GM20431 (cell line): ENCODE measurements around the gene POLR2B.
"Not testable (repeated sequence)": the region's sequence is repeated elsewhere in the genome, so short reads cannot be mapped to it uniquely, and the experiment has no call there.

Source experiments
- in situ Hi-C: fragments of 300-500 bp; cut with MseI, MboI; formaldehyde crosslinking; loops from one replicate; pipeline ENCODE4 v1.15.0; 2020; ENCODE audit warnings: low sequenced_read_pairs; ENCODE audit not compliant: unreplicated experiment

The POLR2B gene

GRCh38 chr4:56981795-56982201, 3.1 kb downstream of the POLR2B start:
- in situ Hi-C loops, result no loop called here

- in situ Hi-C loops, result no loop called here
Measured at GRCh38 chr4:56986192-56986591, 7.5 kb downstream of the POLR2B start.

- in situ Hi-C loops, result no loop called here
Measured at GRCh38 chr4:56986952-56987351, 8.3 kb downstream of the POLR2B start.

GRCh38 chr4:56990109-56990905, 11.6 kb downstream of the POLR2B start:
- in situ Hi-C loops, result no loop called here

DNA sequence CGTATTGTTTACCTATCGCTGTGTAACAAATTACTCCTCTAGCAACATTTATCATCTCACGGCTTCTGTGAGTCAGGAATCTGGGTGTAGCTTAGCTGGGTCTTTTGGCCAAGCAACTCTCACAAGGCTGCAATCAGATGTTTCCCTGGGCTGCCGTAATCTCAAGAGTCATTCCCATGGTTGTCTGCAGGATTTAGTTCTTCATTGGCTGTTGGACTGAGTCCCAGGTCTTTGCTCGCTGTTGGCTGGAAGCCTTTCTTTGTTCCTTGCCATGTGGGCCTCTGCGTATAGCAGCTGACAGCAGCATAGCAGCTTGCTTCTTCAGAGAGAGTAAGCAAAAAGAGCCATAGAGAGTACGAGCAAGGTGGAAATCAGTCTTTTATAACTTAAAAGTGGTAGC, 16.8 kb downstream of the POLR2B start:
- in situ Hi-C loops, result no loop called here

DNA sequence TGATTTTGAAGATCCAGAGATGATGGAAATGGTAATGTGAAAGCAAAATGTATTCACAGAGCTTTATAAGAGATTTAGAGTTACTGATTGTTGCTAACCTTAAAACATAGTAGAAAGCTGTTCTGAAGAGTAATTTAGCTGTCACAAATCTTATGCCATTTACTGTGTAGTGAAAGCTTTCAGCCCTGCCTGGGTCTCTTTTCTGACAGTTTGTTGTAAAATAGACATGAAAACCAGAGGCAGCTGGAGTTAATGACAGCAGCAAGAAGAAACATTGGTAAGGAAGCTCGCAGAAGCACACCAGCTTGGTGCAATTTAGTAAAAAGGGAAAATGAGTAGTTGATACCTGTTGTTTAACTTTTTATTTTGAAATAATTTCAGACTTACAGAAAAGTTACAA, 21.1 kb downstream of the POLR2B start:
- in situ Hi-C loops, result no loop called here

GRCh38 chr4:57013543-57014120, 34.9 kb downstream of the POLR2B start:
- in situ Hi-C loops, result no loop called here

DNA sequence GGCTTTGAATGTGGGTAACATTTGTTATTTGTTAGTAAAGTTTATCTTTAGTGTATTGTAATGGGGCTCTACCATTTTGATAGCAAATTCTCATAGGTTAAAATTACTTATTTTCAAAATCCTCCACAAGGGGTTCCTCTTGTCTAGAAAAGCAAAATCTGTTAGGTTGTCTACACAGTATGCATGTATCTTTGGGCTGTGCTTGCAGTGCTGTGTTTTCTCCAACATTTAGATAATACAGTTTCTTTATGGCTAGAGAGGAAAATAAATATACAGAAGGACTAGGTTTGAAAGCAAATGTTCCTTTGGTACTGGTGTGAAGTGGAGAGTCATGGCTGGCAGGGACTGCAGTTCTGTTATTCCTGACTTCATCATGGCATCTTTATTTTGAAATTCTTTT, 40.3 kb downstream of the POLR2B start:
- in situ Hi-C loops, result no loop called here

GRCh38 chr4:57020467-57021101, 41.9 kb downstream of the POLR2B start:
- in situ Hi-C loops, result no loop called here

DNA sequence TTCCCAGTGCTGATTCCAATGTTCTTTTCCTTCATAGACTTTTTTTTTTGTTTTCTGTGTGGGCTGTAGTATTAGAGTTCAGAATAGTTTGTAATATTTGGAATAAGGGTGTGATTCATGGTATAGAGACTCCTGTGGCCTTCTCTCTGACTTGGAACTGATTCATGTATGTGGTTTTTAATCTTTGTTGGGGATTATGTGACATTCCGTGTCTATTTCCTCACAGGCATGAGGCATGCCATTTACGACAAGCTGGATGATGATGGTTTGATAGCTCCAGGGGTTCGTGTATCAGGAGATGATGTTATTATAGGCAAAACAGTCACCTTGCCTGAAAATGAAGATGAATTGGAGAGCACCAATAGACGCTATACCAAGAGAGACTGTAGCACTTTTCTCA, 44.4 kb downstream of the POLR2B start:
- in situ Hi-C loops, result no loop called here

- in situ Hi-C loops, result no loop called here
Measured at GRCh38 chr4:57034520-57034919, 55.8 kb downstream of the POLR2B start.

DNA sequence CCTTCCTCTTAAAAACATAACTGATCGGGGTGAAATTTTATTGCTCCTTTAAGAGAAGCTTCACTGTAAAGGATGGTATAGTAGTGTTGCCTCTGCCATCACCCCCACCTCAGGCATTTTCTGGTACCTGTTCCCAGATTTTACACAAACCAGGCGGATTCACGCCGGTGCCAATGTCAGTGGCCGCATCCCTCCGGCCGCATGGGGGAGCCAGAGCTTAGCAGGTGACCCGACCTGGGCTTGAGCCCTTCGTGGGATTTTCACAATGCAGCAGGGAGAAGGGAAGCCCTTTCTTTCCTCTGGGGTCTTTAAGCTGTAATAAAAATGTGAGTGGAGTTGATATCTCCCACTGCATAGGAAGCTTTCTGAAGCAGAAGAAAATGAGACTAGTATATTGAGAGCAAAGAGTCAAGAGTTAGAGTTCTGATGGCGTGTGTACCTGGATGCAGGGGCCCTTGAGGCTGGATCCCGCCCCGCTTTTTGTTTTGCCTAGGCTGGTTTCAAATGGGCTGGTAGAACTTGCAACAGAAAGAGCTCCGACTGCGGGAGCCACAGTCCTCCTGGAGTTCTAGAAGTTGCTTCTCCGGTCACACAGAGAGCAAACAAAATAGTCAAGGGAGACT, 59.4 kb downstream of the POLR2B start:
- in situ Hi-C loops, result no loop called here

DNA sequence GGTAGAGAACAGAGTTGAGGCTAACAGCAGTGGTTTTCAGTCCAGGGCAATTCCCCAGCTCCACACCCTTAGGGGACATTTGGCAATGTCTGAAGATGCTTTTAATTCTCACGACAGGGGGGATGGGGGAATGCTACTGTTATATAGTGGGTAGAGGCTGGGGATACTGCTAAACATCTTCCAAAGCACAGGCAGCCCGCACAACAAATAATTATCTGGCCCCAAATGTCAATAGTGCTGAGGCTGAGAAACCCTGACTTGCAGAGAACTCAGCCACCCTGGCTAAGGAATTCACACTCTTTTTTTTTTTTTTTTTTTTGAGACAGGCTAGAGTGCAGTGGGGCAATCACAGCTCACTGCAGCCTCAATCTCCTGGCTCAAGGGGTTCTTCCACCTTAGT, 60.6 kb downstream of the POLR2B start:
- in situ Hi-C loops, result no loop called here

GRCh38 chr4:57040510-57040909, 61.8 kb downstream of the POLR2B start:
- in situ Hi-C loops, result no loop called here

- in situ Hi-C loops, result no loop called here
Measured at GRCh38 chr4:57041020-57041419, 62.3 kb downstream of the POLR2B start.

DNA sequence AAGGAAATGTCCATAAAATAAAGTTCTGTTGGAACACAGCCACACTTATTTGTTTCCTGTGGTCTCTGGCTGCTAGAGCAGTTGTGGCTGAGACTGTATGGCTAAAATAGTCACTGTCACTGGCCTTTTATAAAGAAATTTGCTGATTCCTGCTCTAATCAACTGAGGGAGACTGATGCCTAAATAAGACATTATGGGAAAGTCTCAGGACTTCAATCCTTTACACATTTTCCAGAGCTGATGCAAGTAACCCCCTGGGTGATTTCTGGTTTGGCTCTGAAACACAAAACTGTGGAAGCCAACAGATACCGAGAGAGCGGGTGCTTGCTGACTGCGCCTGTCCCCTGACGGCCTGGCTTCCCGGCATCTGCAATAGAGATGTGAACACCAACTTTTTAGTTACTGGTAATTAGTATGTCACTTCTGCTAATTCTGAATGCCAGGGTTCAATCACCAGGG, 64.0 kb downstream of the POLR2B start:
- in situ Hi-C loops, result no loop called here

DNA sequence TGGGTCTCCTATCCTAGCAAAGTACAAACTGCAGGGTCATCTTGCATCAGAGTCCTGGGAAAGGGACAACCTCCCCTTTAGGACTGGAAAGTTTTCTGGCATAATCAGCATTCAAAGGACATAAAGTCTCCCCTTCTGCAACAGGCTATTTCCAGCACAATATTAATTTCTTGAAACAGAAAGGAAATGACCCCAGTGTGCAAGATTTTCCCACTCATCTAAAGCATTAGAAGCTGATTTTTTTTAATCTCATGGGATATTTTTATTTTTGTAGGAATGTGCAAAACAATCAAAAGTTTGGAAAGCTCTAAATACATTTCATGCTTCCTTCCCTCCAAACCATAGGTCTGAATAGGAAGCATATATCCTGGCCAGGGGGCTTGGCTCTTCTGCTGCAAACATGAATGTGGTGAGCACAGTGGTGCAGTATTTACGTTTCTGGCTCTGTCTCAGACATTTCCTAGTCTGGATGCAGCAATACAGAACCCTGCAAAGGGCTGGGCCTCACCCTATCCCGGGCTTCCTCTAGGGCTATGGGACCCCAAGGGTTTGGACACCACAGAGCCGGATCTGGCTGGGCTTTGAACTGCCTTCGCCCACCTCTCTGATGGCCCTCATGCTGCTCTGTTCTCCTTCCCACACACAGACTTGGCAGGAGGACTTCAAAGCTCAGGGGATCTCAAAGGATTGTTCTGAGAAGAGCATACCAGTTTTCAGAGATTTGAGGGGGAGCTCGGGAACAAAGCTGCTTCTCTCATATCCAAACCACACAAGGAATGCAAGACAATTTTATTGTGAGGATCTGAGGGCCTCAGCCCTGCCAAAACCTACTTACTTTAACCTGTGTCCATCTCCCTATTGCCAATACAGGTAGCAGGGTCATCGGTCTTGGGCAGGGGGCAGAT, 64.9 kb downstream of the POLR2B start:
- in situ Hi-C loops, result no loop called here

- in situ Hi-C loops, result no loop called here
Measured at GRCh38 chr4:57044279-57044678, 65.6 kb downstream of the POLR2B start.

GRCh38 chr4:57044996-57045395, 66.3 kb downstream of the POLR2B start:
- in situ Hi-C loops, result no loop called here

DNA sequence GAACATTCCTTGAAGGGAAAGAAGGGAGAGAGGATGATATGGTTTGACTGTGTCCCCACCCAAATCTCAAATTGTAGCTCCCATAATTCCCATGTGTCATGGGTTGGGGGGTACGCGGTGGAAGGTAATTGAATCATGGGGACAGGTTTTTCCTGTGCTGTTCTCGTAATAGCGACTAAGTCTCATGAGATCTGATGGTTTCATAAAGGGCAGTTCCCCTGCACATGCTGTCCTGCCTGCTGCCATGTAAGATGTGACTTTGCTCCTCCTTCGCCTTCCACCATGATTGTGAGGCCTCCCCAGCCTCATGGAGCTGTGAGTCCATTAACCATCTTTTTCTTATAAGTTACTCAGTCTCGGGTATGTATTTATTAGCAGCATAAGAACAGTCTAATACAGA, 68.3 kb downstream of the POLR2B start:
- in situ Hi-C loops, result not testable (repeated sequence)
